CD14-positive monocyte (primary cell): ENCODE results near the gene IRX4. TPM values are rescaled to one million over a fixed set of nuclear protein-coding genes. Genes with fewer than 3 reads are reported as not detected.

Experiments used
- DNase-seq, 3 donors: peaks; one replicate each; pipeline ENCODE4 v3.0.0-alpha.2; 2011 to 2022
- H2AFZ ChIP-seq: 2 replicates; pipeline ENCODE4 v1.6.0; 2012; ENCODE audit warnings: mild to moderate bottlenecking, low read depth, low read length, inconsistent platforms; ENCODE audit not compliant: insufficient read depth, poor library complexity, severe bottlenecking
- H3K27ac ChIP-seq, 2 donors: 1 replicate in 1 of 2; 2 replicates in 1 of 2; pipeline ENCODE4 v1.5.1; 2012 to 2013; ENCODE audit warnings: low read length in 2 of 2, control low read depth in 1 of 2, inconsistent platforms in 1 of 2, low read depth in 1 of 2, mild to moderate bottlenecking in 1 of 2
- H3K27me3 ChIP-seq, 2 donors: one replicate each; pipeline versions ENCODE4 v1.6.0 to v1.6.1; 2011 to 2013; ENCODE audit warnings: low read length in 2 of 2; ENCODE audit not compliant: control insufficient read depth in 2 of 2, insufficient read depth in 2 of 2
- H3K36me3 ChIP-seq, 2 donors: replicated peaks in 1 of 2; 1 replicate in 1 of 2; 2 replicates in 1 of 2; pipeline versions ENCODE4 v1.5.1 to v1.6.1; 2012 to 2013; ENCODE audit warnings: low read length in 2 of 2, control low read depth in 1 of 2, inconsistent platforms in 1 of 2, mild to moderate bottlenecking in 1 of 2; ENCODE audit not compliant: insufficient read depth in 2 of 2, control insufficient read depth in 1 of 2
- H3K4me1 ChIP-seq, 2 donors: 1 replicate in 1 of 2; 2 replicates in 1 of 2; pipeline versions ENCODE4 v1.5.1 to v1.6.1; 2012 to 2013; ENCODE audit warnings: low read length in 2 of 2, control low read depth in 1 of 2, inconsistent platforms in 1 of 2, mild to moderate bottlenecking in 1 of 2, moderate library complexity in 1 of 2; ENCODE audit not compliant: insufficient read depth in 2 of 2, control insufficient read depth in 1 of 2
- H3K4me2 ChIP-seq: replicated peaks from 2 replicates; pipeline ENCODE3; 2012; ENCODE audit warnings: low read length, moderate library complexity, mild to moderate bottlenecking; ENCODE audit not compliant: poor library complexity, severe bottlenecking; ENCODE audit errors: extremely low read depth
- H3K4me3 ChIP-seq, 3 experiments: fragments of 200-600 bp in 1 of 3; sonication (generic) in 1 of 3; replicated peaks in 1 of 3; 1 replicate in 2 of 3; 2 replicates in 1 of 3; pipeline ENCODE4 v1.5.1; 2011 to 2013; ENCODE audit warnings: low read length in 3 of 3, mild to moderate bottlenecking in 3 of 3, control low read depth in 2 of 3, low read depth in 2 of 3, inconsistent platforms in 1 of 3, moderate library complexity in 1 of 3
- H3K79me2 ChIP-seq: 2 replicates; pipeline ENCODE4 v1.6.0; 2012; ENCODE audit warnings: mild to moderate bottlenecking, control low read depth, inconsistent platforms, low read length, moderate library complexity; ENCODE audit not compliant: insufficient read depth
- H3K9ac ChIP-seq: 2 replicates; pipeline ENCODE4 v1.6.0; 2017; ENCODE audit warnings: low read length, mild to moderate bottlenecking; ENCODE audit not compliant: insufficient read depth, poor library complexity, severe bottlenecking
- H3K9me3 ChIP-seq, 2 donors: replicated peaks in 1 of 2; 1 replicate in 1 of 2; 2 replicates in 1 of 2; pipeline versions ENCODE4 v1.5.1 to v1.6.1; 2012 to 2013; ENCODE audit warnings: low read length in 2 of 2, control low read depth in 1 of 2; ENCODE audit not compliant: control insufficient read depth in 1 of 2, insufficient read depth in 1 of 2
- H4K20me1 ChIP-seq: 2 replicates; pipeline ENCODE4 v1.6.0; 2012; ENCODE audit warnings: mild to moderate bottlenecking, low read length, control low read depth, moderate library complexity; ENCODE audit not compliant: insufficient read depth
- H3K27ac Mint-ChIP-seq, 7 donors: one replicate each; pipeline ENCODE4 v1.8.0; 2020; ENCODE audit warnings: mild to moderate bottlenecking in 7 of 7, mixed read lengths in 7 of 7, moderate library complexity in 6 of 7, inconsistent platforms in 2 of 7
- H3K27me3 Mint-ChIP-seq, 3 donors: one replicate each; pipeline ENCODE4 v1.8.0; 2021 to 2022; ENCODE audit warnings: low read depth in 3 of 3, mild to moderate bottlenecking in 3 of 3, mixed read lengths in 3 of 3, moderate library complexity in 3 of 3, inconsistent platforms in 1 of 3
- H3K36me3 Mint-ChIP-seq, 2 donors: one replicate each; pipeline ENCODE4 v1.8.0; 2020; ENCODE audit warnings: mixed read lengths in 2 of 2, inconsistent platforms in 1 of 2, mild to moderate bottlenecking in 1 of 2
- H3K4me1 Mint-ChIP-seq: one replicate; pipeline ENCODE4 v1.8.0; 2020; ENCODE audit warnings: mild to moderate bottlenecking, mixed read lengths
- H3K4me3 Mint-ChIP-seq, 2 donors: one replicate each; pipeline ENCODE4 v1.8.0; 2020; ENCODE audit warnings: mild to moderate bottlenecking in 2 of 2, mixed read lengths in 2 of 2, moderate library complexity in 1 of 2
- H3K9me3 Mint-ChIP-seq, 7 donors: one replicate each; pipeline ENCODE4 v1.8.0; 2020 to 2022; ENCODE audit warnings: mixed read lengths in 7 of 7, mild to moderate bottlenecking in 6 of 7, moderate library complexity in 6 of 7, inconsistent platforms in 2 of 7
- CTCF ChIP-seq: fragments of 200-600 bp; IDR thresholded peaks from one replicate; pipeline ENCODE4 v1.8.0; 2022; ENCODE audit warnings: antibody characterized with exemption, mild to moderate bottlenecking
- WGBS: methylation state at CpG from one replicate; pipeline ENCODE4 v1.1.5; 2013; ENCODE audit warnings: missing lambda C conversion rate; ENCODE audit not compliant: insufficient coverage; 5-methylcytosine and 5-hydroxymethylcytosine counted together
- intact Hi-C, 2 donors: fragments of 100-400 bp; cut with micrococcal nuclease; formaldehyde crosslinking; loops; one replicate each; pipeline versions ENCODE4 v1.15.0 to v1.15.1; 2023
- polyA plus RNA-seq, 3 donors: library from polyadenylated mRNA; depleted of rRNA in 1 of 3; unstranded in 2 of 3; stranded (reverse) in 1 of 3; fragments of 300-500 nt in 2 of 3; fragments of >200 nt in 1 of 3; fragmentation: Illumina TruSeq in 2 of 3; gene quantifications; 1 replicate in 2 of 3; 2 replicates in 1 of 3; pipeline ENCODE4 v1.2.3, GENCODE V29; 2012 to 2021

IRX4 gene
- polyA plus RNA-seq, 3 donors: not detected

- WGBS: 60% methylated on average over 28 of the region's 39 CpGs
- H3K36me3 Mint-ChIP-seq: peaks cover 18 to 29% of the 10 kb centered on the region in 2 donors
- H3K4me1 Mint-ChIP-seq: no peaks in the 10 kb centered on the region
- no peak for TF ChIP-seq CTCF
- no peak overlapping the region for H3K27ac Mint-ChIP-seq
- H3K79me2 ChIP-seq: no peaks in the 10 kb centered on the region
- no peak overlapping the region for H3K4me2 ChIP-seq
- H4K20me1 ChIP-seq: no peaks in the 10 kb centered on the region
- peak overlapping the region in 1 of 2 donors; percentile 42 for H3K4me3 Mint-ChIP-seq
- intact Hi-C loops: no loop called here
- H3K4me3 ChIP-seq: no peak overlapping the region
- peaks cover 7 to 14% (median 11%) of the 10 kb centered on the region in 3 donors for H3K27me3 Mint-ChIP-seq
- no peaks in the 10 kb centered on the region for H3K27me3 ChIP-seq
- H3K27ac ChIP-seq: no peak overlapping the region
- no peak overlapping the region for H3K9ac ChIP-seq
- H3K9me3 Mint-ChIP-seq: peaks cover 0 to 2% (median 0%) of the 10 kb centered on the region in 7 donors
- no peak overlapping the region for H2AFZ ChIP-seq
- no peak for DNase-seq
- H3K4me1 ChIP-seq: no peaks in the 10 kb centered on the region
- H3K9me3 ChIP-seq: no peaks in the 10 kb centered on the region
- peaks cover 7 to 12% of the 10 kb centered on the region in 2 donors for H3K36me3 ChIP-seq
These were observed 54.8 kb downstream of the IRX4 start for GRCh38 chr5:1827886-1828397.

Other genes with a start within 250 kb of the IRX4 start
- gene MRPL36, start 83.1 kb downstream of the IRX4 start, polyA plus RNA-seq: 10 to 100 TPM; 17.9 to 81.7 (median 65.9) TPM
- 10 to 100 TPM; 20.5 to 62.3 (median 62.2) TPM for gene NDUFS6, start 81.5 kb downstream of the IRX4 start, polyA plus RNA-seq